SU-DHL-6 (cell line): Measurements from ENCODE around the gene MAML1.

Experiments
- CTCF ChIP-seq: fragments of 200-600 bp; sonication (generic); IDR thresholded peaks from one replicate; pipeline ENCODE4 v1.5.1; 2017; ENCODE audit warnings: antibody characterized with exemption, mild to moderate bottlenecking, low read length, moderate library complexity; ENCODE audit not compliant: insufficient read depth, poor library complexity, severe bottlenecking
- EZH2phosphoT487 ChIP-seq: fragments of 200-600 bp; sonication (generic), shearing (Covaris generic); conservative IDR thresholded peaks from 2 replicates; pipeline ENCODE4 v1.6.1; 2018; ENCODE audit warnings: mild to moderate bottlenecking, antibody characterized with exemption, low read length, moderate library complexity, mixed read lengths

- TF ChIP-seq CTCF (no peak), EZH2phosphoT487 (no peak)
These were observed 38.8 kb downstream of the MAML1 start for GRCh38 chr5:179771311-179771895.
